HepG2 (cell line): Measurements from ENCODE around the gene SLC25A22. TPM values are rescaled to one million over a fixed set of nuclear protein-coding genes. Genes with fewer than 3 reads are reported as not detected.
A peak's percentile ranks its signal among the peaks of the same experiment; 100 is the strongest.

Experiments
- CBX5 ChIP-seq: sonication (generic); formaldehyde crosslinking; IDR thresholded peaks from 2 replicates; pipeline ENCODE4 v1.4.0; 2020; ENCODE audit warnings: missing genetic modification reagents, borderline replicate concordance
- ETV6 ChIP-seq: sonication (generic); formaldehyde crosslinking; conservative IDR thresholded peaks from 2 replicates; pipeline ENCODE4 v1.4.0; 2020; ENCODE audit warnings: missing genetic modification reagents
- KLF6 ChIP-seq: IDR thresholded peaks from 2 replicates; pipeline ENCODE4 v1.8.0; 2016; ENCODE audit warnings: missing biosample characterization, missing genetic modification reagents
- MIER3 ChIP-seq: IDR thresholded peaks from 2 replicates; pipeline ENCODE4 v1.6.1; 2016; ENCODE audit warnings: missing compliant biosample characterization, borderline replicate concordance
- RARA ChIP-seq: IDR thresholded peaks from 2 replicates; pipeline ENCODE4 v1.6.1; 2016; ENCODE audit warnings: missing genetic modification reagents, missing compliant biosample characterization
- SALL2 ChIP-seq: sonication (generic); formaldehyde crosslinking; IDR thresholded peaks from 2 replicates; pipeline ENCODE4 v1.8.1; 2023; ENCODE audit warnings: mild to moderate bottlenecking, missing genetic modification reagents, inconsistent platforms
- SKI ChIP-seq: fragments of 450-650 bp; IDR thresholded peaks from one replicate; pipeline ENCODE4 v1.6.1; 2018; ENCODE audit warnings: mild to moderate bottlenecking; ENCODE audit not compliant: partially characterized antibody
- SP5 ChIP-seq: IDR thresholded peaks from 2 replicates; pipeline ENCODE4 v1.6.1; 2016; ENCODE audit warnings: low read depth, borderline replicate concordance
- TERF1 ChIP-seq: sonication (generic); formaldehyde crosslinking; IDR thresholded peaks from 2 replicates; pipeline ENCODE4 v1.8.0; 2022; ENCODE audit warnings: mild to moderate bottlenecking, missing genetic modification reagents, moderate library complexity
- TSC22D2 ChIP-seq: sonication (generic); formaldehyde crosslinking; IDR thresholded peaks from 2 replicates; pipeline ENCODE4 v1.5.1; 2020; ENCODE audit warnings: missing genetic modification reagents, mild to moderate bottlenecking, borderline replicate concordance
- ZBTB14 ChIP-seq: sonication (generic); formaldehyde crosslinking; IDR thresholded peaks from 2 replicates; pipeline ENCODE4 v1.4.0; 2020; ENCODE audit warnings: missing genetic modification reagents
- ZNF234 ChIP-seq: sonication (generic); formaldehyde crosslinking; conservative IDR thresholded peaks from 2 replicates; pipeline ENCODE4 v1.5.1; 2020; ENCODE audit warnings: mild to moderate bottlenecking, missing genetic modification reagents
- ZNF275 ChIP-seq: sonication (generic); formaldehyde crosslinking; IDR thresholded peaks from 2 replicates; pipeline ENCODE4 v1.8.0; 2022; ENCODE audit warnings: missing genetic modification reagents, mild to moderate bottlenecking, inconsistent platforms, borderline replicate concordance
- ZNF3 ChIP-seq: IDR thresholded peaks from 2 replicates; pipeline ENCODE4 v1.7.0; 2017; ENCODE audit warnings: inconsistent platforms
- ZNF317 ChIP-seq: sonication (generic); formaldehyde crosslinking; IDR thresholded peaks from 2 replicates; pipeline ENCODE4 v1.5.0; 2020; ENCODE audit warnings: mild to moderate bottlenecking, missing genetic modification reagents
- ZNF441 ChIP-seq: sonication (generic); formaldehyde crosslinking; IDR thresholded peaks from 2 replicates; pipeline ENCODE4 v1.7.0; 2021; ENCODE audit warnings: missing genetic modification reagents, borderline replicate concordance
- ZNF468 ChIP-seq: sonication (generic); formaldehyde crosslinking; IDR thresholded peaks from 2 replicates; pipeline ENCODE4 v1.8.0; 2022; ENCODE audit warnings: mild to moderate bottlenecking, moderate library complexity, missing genetic modification reagents
- ZNF549 ChIP-seq: sonication (generic); formaldehyde crosslinking; IDR thresholded peaks from 2 replicates; pipeline ENCODE4 v1.5.0; 2020; ENCODE audit warnings: missing genetic modification reagents
- ZNF569 ChIP-seq: sonication (generic); formaldehyde crosslinking; IDR thresholded peaks from 2 replicates; pipeline ENCODE4 v1.5.0; 2020; ENCODE audit warnings: mild to moderate bottlenecking, missing genetic modification reagents, moderate library complexity, borderline replicate concordance
- ZNF614 ChIP-seq: IDR thresholded peaks from 2 replicates; pipeline ENCODE4 v1.6.1; 2018; ENCODE audit warnings: missing biosample characterization, missing genetic modification reagents, inconsistent platforms, borderline replicate concordance
- ZNF747 ChIP-seq: sonication (generic); formaldehyde crosslinking; IDR thresholded peaks from 2 replicates; pipeline ENCODE4 v1.8.1; 2023; ENCODE audit warnings: missing genetic modification reagents, mild to moderate bottlenecking, borderline replicate concordance
- ZNF761 ChIP-seq: sonication (generic); formaldehyde crosslinking; conservative IDR thresholded peaks from 2 replicates; pipeline ENCODE4 v1.4.0; 2020; ENCODE audit warnings: mild to moderate bottlenecking, missing genetic modification reagents
- ZNF841 ChIP-seq: sonication (generic); formaldehyde crosslinking; IDR thresholded peaks from 2 replicates; pipeline ENCODE4 v1.8.1; 2023; ENCODE audit warnings: missing genetic modification reagents, borderline replicate concordance
- polyA plus RNA-seq, 8 experiments: library from polyadenylated mRNA; depleted of rRNA in 3 of 8; stranded (reverse) in 7 of 8; unstranded in 1 of 8; fragments of >200 nt; fragmentation: Illumina TruSeq in 4 of 8; extraction: Trizol in 4 of 8; gene quantifications; 2 replicates each; pipeline versions ENCODE4 v1.2.1 to v1.2.3, GENCODE V29; 2011 to 2016; ENCODE audit warnings: low read depth in 4 of 8, missing spikeins in 1 of 8, mixed read lengths in 1 of 8; ENCODE audit not compliant: insufficient read depth in 1 of 8
- total RNA-seq, 5 experiments: library from RNA; depleted of rRNA; stranded (reverse); fragments of >200 nt; fragmentation: Illumina TruSeq; extraction: Trizol; gene quantifications; 2 replicates each; pipeline ENCODE4 v1.2.3, GENCODE V29; 2016; ENCODE audit warnings: low read depth in 1 of 5
- TF ChIP-seq, protein P1 (sequence below): sonication (generic); formaldehyde crosslinking; IDR thresholded peaks from 2 replicates; pipeline ENCODE4 v1.8.1; 2023; ENCODE audit warnings: mild to moderate bottlenecking, inconsistent platforms, moderate library complexity, missing genetic modification reagents, borderline replicate concordance
- TF ChIP-seq, protein P2 (sequence below): sonication (generic); formaldehyde crosslinking; IDR thresholded peaks from 2 replicates; pipeline ENCODE4 v1.8.0; 2022; ENCODE audit warnings: mild to moderate bottlenecking, missing genetic modification reagents, moderate library complexity

Gene SLC25A22
- total and polyA plus RNA-seq, 2 of the 13 experiments (the other 11 are each of a cell fraction or from before 2014, with no cell fraction given), result 12.4 to 19.2 TPM

- TF ChIP-seq SALL2 (CRISPR knock-in tag), result no peak
- TF ChIP-seq ZNF234 (CRISPR knock-in tag), result no peak
- peak; percentile 45; the same call in 1 of the 2 replicates for TF ChIP-seq RARA (CRISPR knock-in tag)
- TF ChIP-seq ZNF841 (CRISPR knock-in tag), result no peak
- TF ChIP-seq, protein P1, sequence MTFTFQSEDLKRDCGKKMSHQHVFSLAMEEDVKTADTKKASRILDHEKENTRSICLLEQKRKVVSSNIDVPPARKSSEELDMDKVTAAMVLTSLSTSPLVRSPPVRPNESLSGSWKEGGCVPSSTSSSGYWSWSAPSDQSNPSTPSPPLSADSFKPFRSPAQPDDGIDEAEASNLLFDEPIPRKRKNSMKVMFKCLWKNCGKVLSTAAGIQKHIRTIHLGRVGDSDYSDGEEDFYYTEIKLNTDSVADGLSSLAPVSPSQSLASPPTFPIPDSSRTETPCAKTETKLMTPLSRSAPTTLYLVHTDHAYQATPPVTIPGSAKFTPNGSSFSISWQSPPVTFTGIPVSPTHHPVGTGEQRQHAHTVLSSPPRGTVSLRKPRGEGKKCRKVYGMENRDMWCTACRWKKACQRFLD (CRISPR knock-in tag), result no peak
- TF ChIP-seq SP5, result peak; percentile 78
- TF ChIP-seq TERF1 (CRISPR knock-in tag), result no peak
- TF ChIP-seq ZNF441 (CRISPR knock-in tag), result no peak
- no peak for TF ChIP-seq ZNF317 (CRISPR knock-in tag)
- no peak; the same call in 1 of the 2 replicates for TF ChIP-seq ETV6 (CRISPR knock-in tag)
- TF ChIP-seq ZNF468 (CRISPR knock-in tag), result no peak
- TF ChIP-seq ZNF549 (CRISPR knock-in tag), result no peak
- TF ChIP-seq TSC22D2 (CRISPR knock-in tag), result 0 out of 2 replicates have a peak, but pooled peaks have one; percentile 37
- peak; percentile 33 for TF ChIP-seq SKI
- TF ChIP-seq ZNF614 (CRISPR knock-in tag), result 0 out of 2 replicates have a peak, but pooled peaks have one; percentile 37
- TF ChIP-seq CBX5 (CRISPR knock-in tag), result peak; percentile 78; the same call in 1 of the 2 replicates
- TF ChIP-seq, protein P2, sequence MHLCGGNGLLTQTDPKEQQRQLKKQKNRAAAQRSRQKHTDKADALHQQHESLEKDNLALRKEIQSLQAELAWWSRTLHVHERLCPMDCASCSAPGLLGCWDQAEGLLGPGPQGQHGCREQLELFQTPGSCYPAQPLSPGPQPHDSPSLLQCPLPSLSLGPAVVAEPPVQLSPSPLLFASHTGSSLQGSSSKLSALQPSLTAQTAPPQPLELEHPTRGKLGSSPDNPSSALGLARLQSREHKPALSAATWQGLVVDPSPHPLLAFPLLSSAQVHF, result no peak
- no peak for TF ChIP-seq ZNF3
- no peak for TF ChIP-seq ZNF275 (CRISPR knock-in tag)
- TF ChIP-seq MIER3 (CRISPR knock-in tag), result peak; percentile 70; the same call in 1 of the 2 replicates
- TF ChIP-seq ZNF747 (CRISPR knock-in tag), result peak; percentile 75; the same call in 1 of the 2 replicates
- TF ChIP-seq ZBTB14, result no peak; the same call in 1 of the 2 replicates
- no peak for TF ChIP-seq ZNF761 (CRISPR knock-in tag)
- TF ChIP-seq KLF6, result peak; percentile 67; the same call in 1 of the 2 replicates
- TF ChIP-seq ZNF569, result no peak
These were observed 40.6 kb upstream of the SLC25A22 start (continued) for GRCh38 chr11:838441-839279.
